HG02763 (cell line): ENCODE data around the gene NPRL2.

Source experiments
- ATAC-seq: cut with Tn5 transposase; IDR thresholded peaks from one replicate; pipeline ENCODE4 v1.9.1; 2021; ENCODE audit warnings: mild to moderate bottlenecking, moderate library complexity; ENCODE audit not compliant: unreplicated experiment

The NPRL2 gene

GRCh38 chr3:50330330-50330729 is 20.2 kb downstream of the NPRL2 start:
- no peak for ATAC-seq

GRCh38 chr3:50327943-50328691 is 22.5 kb downstream of the NPRL2 start, which contains the start of gene TUSC2:
TSS of gene TUSC2 (minus strand) at chr3:50328223. CDS start at chr3:50328099, 124 bp downstream.
- peak; percentile 84 for ATAC-seq

- ATAC-seq, result no peak
Measured at GRCh38 chr3:50327129-50327528, 23.4 kb downstream of the NPRL2 start.

GRCh38 chr3:50326182-50326541 is 24.4 kb downstream of the NPRL2 start:
- ATAC-seq, result no peak

- ATAC-seq, result no peak
Measured at GRCh38 chr3:50325497-50326181, 24.9 kb downstream of the NPRL2 start.

- ATAC-seq, result no peak
Measured at GRCh38 chr3:50325113-50325480, 25.5 kb downstream of the NPRL2 start.

- ATAC-seq, result no peak
Measured at GRCh38 chr3:50324351-50325112, 26.0 kb downstream of the NPRL2 start.

- ATAC-seq, result no peak
Measured at GRCh38 chr3:50323614-50324199, 26.9 kb downstream of the NPRL2 start.

- ATAC-seq, result no peak
Measured at GRCh38 chr3:50323092-50323600, 27.4 kb downstream of the NPRL2 start.

GRCh38 chr3:50322386-50323091 is 28.0 kb downstream of the NPRL2 start, which contains the start of gene HYAL2:
TSS of gene HYAL2 (minus strand) at chr3:50322745. CDS start at chr3:50320489, 2,256 bp downstream.
- ATAC-seq, result no peak

GRCh38 chr3:50322115-50322385 is 28.5 kb downstream of the NPRL2 start:
- no peak for ATAC-seq

GRCh38 chr3:50321336-50322114 is 29.1 kb downstream of the NPRL2 start:
- ATAC-seq, result peak; percentile 82

- ATAC-seq, result peak; percentile 51
Measured at GRCh38 chr3:50320853-50321335, 29.7 kb downstream of the NPRL2 start.

- ATAC-seq, result no peak
Measured at GRCh38 chr3:50319894-50320625, 30.5 kb downstream of the NPRL2 start.

GRCh38 chr3:50319181-50319893 is 31.2 kb downstream of the NPRL2 start:
- ATAC-seq, result no peak

GRCh38 chr3:50318615-50319014 is 32.0 kb downstream of the NPRL2 start:
- ATAC-seq, result no peak

- no peak for ATAC-seq
Measured at GRCh38 chr3:50318163-50318562, 32.4 kb downstream of the NPRL2 start.

GRCh38 chr3:50317300-50317699 is 33.3 kb downstream of the NPRL2 start:
- no peak for ATAC-seq
